ENCODE data around the gene RPP14.
"Not testable (repeated sequence)": the region's sequence is repeated elsewhere in the genome, so short reads cannot be mapped to it uniquely, and the experiment has no call there.

The RPP14 gene

GRCh38 chr3:58273362-58273761 lies 32.7 kb upstream of the RPP14 start:
- H3K27ac ChIP-seq (ENCODE audit: low read depth, low read length); H4K12ac ChIP-seq (ENCODE audit: low read depth, low read length); H3K9ac ChIP-seq (ENCODE audit: low read length); H3K79me1 ChIP-seq (ENCODE audit: low read length); H3K9me3 ChIP-seq (ENCODE audit: insufficient read depth, low read depth, low read length); H3K4me1 ChIP-seq (ENCODE audit: control insufficient read depth in 1 of 2, insufficient read depth in 2 of 2, low read length in 2 of 2); H3K23ac ChIP-seq (ENCODE audit: low read length); H3K79me2 ChIP-seq (ENCODE audit: control insufficient read depth, insufficient read depth, low read length, poor library complexity); H3K4ac ChIP-seq (ENCODE audit: low read depth, low read length); H3K4me2 ChIP-seq (ENCODE audit: low read length); H4K91ac ChIP-seq (ENCODE audit: low read depth, low read length); H2BK120ac ChIP-seq (ENCODE audit: insufficient read depth, low read length, poor library complexity); DNase-seq; H2BK12ac ChIP-seq (ENCODE audit: low read length); H2AK5ac ChIP-seq (ENCODE audit: low read length); H3K36me3 ChIP-seq (ENCODE audit: control insufficient read depth in 1 of 2, insufficient read depth in 2 of 2, low read length in 2 of 2); H2BK5ac ChIP-seq (ENCODE audit: low read depth, low read length, poor library complexity); H2AFZ ChIP-seq (ENCODE audit: insufficient read depth, low read length, poor library complexity); H3K14ac ChIP-seq (ENCODE audit: low read length); H3K27me3 ChIP-seq (ENCODE audit: insufficient read depth, low read length); H3K4me3 ChIP-seq (ENCODE audit: low read depth, low read length); H4K8ac ChIP-seq (ENCODE audit: low read depth, low read length); H3K18ac ChIP-seq (ENCODE audit: low read length): not testable (repeated sequence)
- WGBS (ENCODE audit: extremely low coverage, insufficient coverage, insufficient read length), result no CpG with 5 or more reads among the region's 3 CpGs

- Histone ChIP-seq H4K91ac (ENCODE audit: low read depth, low read length) (no peak overlapping the region), H3K23ac (ENCODE audit: low read length) (no peak overlapping the region), H2BK5ac (ENCODE audit: low read depth, low read length, poor library complexity) (no peak overlapping the region), H3K36me3 (ENCODE audit: control insufficient read depth in 1 of 2, insufficient read depth in 2 of 2, low read length in 2 of 2) (no peaks in the 10 kb centered on the region), H4K8ac (ENCODE audit: low read depth, low read length) (no peak overlapping the region), H2AK5ac (ENCODE audit: low read length) (no peak overlapping the region), H3K18ac (ENCODE audit: low read length) (no peak overlapping the region), H3K27me3 (ENCODE audit: insufficient read depth, low read length) (no peaks in the 10 kb centered on the region), H2BK12ac (ENCODE audit: low read length) (no peak overlapping the region), H3K27ac (ENCODE audit: low read depth, low read length) (no peak overlapping the region), H3K14ac (ENCODE audit: low read length) (no peak overlapping the region), H3K9ac (ENCODE audit: low read length) (no peak overlapping the region), H2AFZ (ENCODE audit: insufficient read depth, low read length, poor library complexity) (no peak overlapping the region), H3K9me3 (ENCODE audit: insufficient read depth, low read depth, low read length) (no peaks in the 10 kb centered on the region), H3K4ac (ENCODE audit: low read depth, low read length) (no peak overlapping the region), H3K79me2 (ENCODE audit: control insufficient read depth, insufficient read depth, low read length, poor library complexity) (no peaks in the 10 kb centered on the region), H4K12ac (ENCODE audit: low read depth, low read length) (no peak overlapping the region), H2BK120ac (ENCODE audit: insufficient read depth, low read length, poor library complexity) (no peak overlapping the region), H3K4me3 (ENCODE audit: low read depth, low read length) (no peak overlapping the region), H3K4me2 (ENCODE audit: low read length) (no peak overlapping the region), H3K79me1 (ENCODE audit: low read length) (no peaks in the 10 kb centered on the region), H3K4me1 (ENCODE audit: control insufficient read depth in 1 of 2, insufficient read depth in 2 of 2, low read length in 2 of 2) (no peaks in the 10 kb centered on the region)
- no CpG with 5 or more reads among the region's 3 CpGs for WGBS (ENCODE audit: extremely low coverage, insufficient coverage, insufficient read length)
- no peak for DNase-seq
Measured at GRCh38 chr3:58274027-58274614, 31.9 kb upstream of the RPP14 start.

GRCh38 chr3:58281069-58281468 lies 25.0 kb upstream of the RPP14 start:
- no peak overlapping the region for H2BK120ac ChIP-seq (ENCODE audit: insufficient read depth, low read length, poor library complexity)
- H3K36me3 ChIP-seq (ENCODE audit: control insufficient read depth in 1 of 2, insufficient read depth in 2 of 2, low read length in 2 of 2), result peaks cover 2 to 3% of the 10 kb centered on the region in 2 experiments
- WGBS (ENCODE audit: extremely low coverage, insufficient coverage, insufficient read length), result no CpG with 5 or more reads among the region's 7 CpGs
- H4K12ac ChIP-seq (ENCODE audit: low read depth, low read length), result no peak overlapping the region
- no peak overlapping the region for H3K4me3 ChIP-seq (ENCODE audit: low read depth, low read length)
- no peak overlapping the region for H3K14ac ChIP-seq (ENCODE audit: low read length)
- H3K23ac ChIP-seq (ENCODE audit: low read length), result no peak overlapping the region
- no peaks in the 10 kb centered on the region for H3K79me2 ChIP-seq (ENCODE audit: control insufficient read depth, insufficient read depth, low read length, poor library complexity)
- H3K4me1 ChIP-seq (ENCODE audit: control insufficient read depth in 1 of 2, insufficient read depth in 2 of 2, low read length in 2 of 2), result no peaks in the 10 kb centered on the region
- no peak overlapping the region for H4K8ac ChIP-seq (ENCODE audit: low read depth, low read length)
- H2AFZ ChIP-seq (ENCODE audit: insufficient read depth, low read length, poor library complexity), result no peak overlapping the region
- no peak for DNase-seq
- H2BK12ac ChIP-seq (ENCODE audit: low read length), result no peak overlapping the region
- H3K27me3 ChIP-seq (ENCODE audit: insufficient read depth, low read length), result no peaks in the 10 kb centered on the region
- H3K79me1 ChIP-seq (ENCODE audit: low read length), result no peaks in the 10 kb centered on the region
- H2BK5ac ChIP-seq (ENCODE audit: low read depth, low read length, poor library complexity), result no peak overlapping the region
- no peak overlapping the region for H4K91ac ChIP-seq (ENCODE audit: low read depth, low read length)
- H3K18ac ChIP-seq (ENCODE audit: low read length), result no peak overlapping the region
- H3K4me2 ChIP-seq (ENCODE audit: low read length), result no peak overlapping the region
- H3K9me3 ChIP-seq (ENCODE audit: insufficient read depth, low read depth, low read length), result no peaks in the 10 kb centered on the region
- no peak overlapping the region for H3K27ac ChIP-seq (ENCODE audit: low read depth, low read length)
- no peak overlapping the region for H3K9ac ChIP-seq (ENCODE audit: low read length)
- no peak overlapping the region for H3K4ac ChIP-seq (ENCODE audit: low read depth, low read length)
- H2AK5ac ChIP-seq (ENCODE audit: low read length), result no peak overlapping the region

DNA sequence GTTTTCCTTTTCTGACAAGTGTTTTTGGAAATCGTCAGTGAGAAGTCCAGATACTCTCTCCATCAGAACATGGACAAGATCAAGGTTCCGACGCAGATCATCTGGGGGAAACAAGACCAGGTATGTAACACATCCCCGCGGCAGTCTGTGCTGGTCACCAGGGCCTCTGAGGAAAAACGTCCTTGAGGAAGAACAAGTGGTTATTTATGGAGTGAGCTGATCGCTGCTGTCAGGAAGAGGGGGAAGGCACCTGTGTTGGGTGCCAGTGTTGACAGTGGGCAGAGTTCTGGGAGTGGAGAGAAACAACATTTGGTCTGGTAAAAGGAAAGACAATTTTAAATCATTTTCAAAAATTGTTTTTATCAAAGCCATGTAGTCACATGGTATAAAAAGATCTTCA lies 20.7 kb upstream of the RPP14 start:
- no peak overlapping the region for H3K9ac ChIP-seq (ENCODE audit: low read length)
- H3K23ac ChIP-seq (ENCODE audit: low read length), result no peak overlapping the region
- no peak overlapping the region for H2AFZ ChIP-seq (ENCODE audit: insufficient read depth, low read length, poor library complexity)
- H3K79me1 ChIP-seq (ENCODE audit: low read length), result no peaks in the 10 kb centered on the region
- no peaks in the 10 kb centered on the region for H3K79me2 ChIP-seq (ENCODE audit: control insufficient read depth, insufficient read depth, low read length, poor library complexity)
- H3K4me1 ChIP-seq (ENCODE audit: control insufficient read depth in 1 of 2, insufficient read depth in 2 of 2, low read length in 2 of 2), result no peaks in the 10 kb centered on the region
- peaks cover 2 to 3% of the 10 kb centered on the region in 2 experiments for H3K36me3 ChIP-seq (ENCODE audit: control insufficient read depth in 1 of 2, insufficient read depth in 2 of 2, low read length in 2 of 2)
- no peak overlapping the region for H2AK5ac ChIP-seq (ENCODE audit: low read length)
- no peak overlapping the region for H3K14ac ChIP-seq (ENCODE audit: low read length)
- H3K27me3 ChIP-seq (ENCODE audit: insufficient read depth, low read length), result no peaks in the 10 kb centered on the region
- H3K9me3 ChIP-seq (ENCODE audit: insufficient read depth, low read depth, low read length), result no peaks in the 10 kb centered on the region
- no peak overlapping the region for H4K91ac ChIP-seq (ENCODE audit: low read depth, low read length)
- no peak overlapping the region for H3K4ac ChIP-seq (ENCODE audit: low read depth, low read length)
- no peak overlapping the region for H4K12ac ChIP-seq (ENCODE audit: low read depth, low read length)
- H2BK120ac ChIP-seq (ENCODE audit: insufficient read depth, low read length, poor library complexity), result no peak overlapping the region
- no peak overlapping the region for H2BK5ac ChIP-seq (ENCODE audit: low read depth, low read length, poor library complexity)
- no peak for DNase-seq
- no CpG with 5 or more reads among the region's 7 CpGs for WGBS (ENCODE audit: extremely low coverage, insufficient coverage, insufficient read length)
- no peak overlapping the region for H4K8ac ChIP-seq (ENCODE audit: low read depth, low read length)
- no peak overlapping the region for H3K18ac ChIP-seq (ENCODE audit: low read length)
- no peak overlapping the region for H3K27ac ChIP-seq (ENCODE audit: low read depth, low read length)
- H3K4me2 ChIP-seq (ENCODE audit: low read length), result no peak overlapping the region
- H2BK12ac ChIP-seq (ENCODE audit: low read length), result no peak overlapping the region
- H3K4me3 ChIP-seq (ENCODE audit: low read depth, low read length), result no peak overlapping the region
